K562 (cell line): ENCODE results near the gene POR. TPM values are rescaled to one million over a fixed set of nuclear protein-coding genes. Genes with fewer than 3 reads are reported as not detected.
A peak's percentile ranks its signal among the peaks of the same experiment; 100 is the strongest.

Experiments
- CEBPB ChIP-seq: fragments of 450-650 bp; IDR thresholded peaks from 2 replicates; pipeline ENCODE4 v1.6.1; 2016; ENCODE audit warnings: missing genetic modification characterization, missing compliant biosample characterization
- CHD2 ChIP-seq: IDR thresholded peaks from 2 replicates; pipeline ENCODE4 v1.6.1; 2011; ENCODE audit warnings: low read depth, low read length
- MCM2 ChIP-seq: fragments of 450-650 bp; IDR thresholded peaks from 2 replicates; pipeline ENCODE4 v1.6.1; 2017; ENCODE audit warnings: low read depth, mild to moderate bottlenecking
- NFYB ChIP-seq: IDR thresholded peaks from 2 replicates; pipeline ENCODE4 v1.6.1; 2011; ENCODE audit warnings: mild to moderate bottlenecking, moderate library complexity; ENCODE audit not compliant: insufficient read length; ENCODE audit errors: extremely low read depth
- ZNF263 ChIP-seq: sonication (generic); formaldehyde crosslinking; IDR thresholded peaks from 2 replicates; pipeline ENCODE4 v1.8.0; 2022; ENCODE audit warnings: mild to moderate bottlenecking, missing genetic modification reagents, borderline replicate concordance
- ZNF764 ChIP-seq: fragments of 250-450 bp; sonication (Bioruptor Pico); IDR thresholded peaks from 2 replicates; pipeline ENCODE4 v1.4.0; 2020; ENCODE audit warnings: low read depth, mild to moderate bottlenecking, moderate library complexity
- polyA plus RNA-seq, 8 experiments: library from polyadenylated mRNA; depleted of rRNA in 4 of 8; stranded (reverse) in 5 of 8; unstranded in 3 of 8; fragments of >200 nt; fragmentation: Nextera tagmentation in 2 of 8; fragmentation: Illumina TruSeq in 1 of 8; extraction: Ambion mirVana in 2 of 8; extraction: Trizol in 1 of 8; gene quantifications; 2 replicates each; pipeline versions ENCODE4 v1.2.1 to v1.2.3, GENCODE V29; 2011 to 2014; ENCODE audit warnings: inconsistent platforms in 1 of 8, missing spikeins in 1 of 8
- total RNA-seq, 7 experiments: library from RNA; depleted of rRNA in 6 of 7; stranded (reverse); fragments of >200 nt in 6 of 7; fragmentation: Illumina TruSeq in 2 of 7; extraction: Trizol in 2 of 7; gene quantifications; 2 replicates each; pipeline versions ENCODE4 v1.2.1 to v1.2.3, GENCODE V29; 2011 to 2021; ENCODE audit warnings: low replicate concordance in 1 of 7
- TF ChIP-seq, protein P1 (sequence below): fragments of 450-650 bp; IDR thresholded peaks from 2 replicates; pipeline ENCODE4 v1.6.1; 2016; ENCODE audit warnings: mild to moderate bottlenecking, moderate library complexity
- TF ChIP-seq, protein P2 (sequence below), 3 experiments: fragments of 200-800 bp in 1 of 3; fragments of 250-450 bp in 1 of 3; fragments of 450-650 bp in 1 of 3; sonication (Bioruptor Pico) in 1 of 3; sonication (Bioruptor generic) in 1 of 3; formaldehyde crosslinking in 1 of 3; IDR thresholded peaks; 2 replicates each; pipeline versions ENCODE4 v1.6.1 to v1.8.0; 2016 to 2022; ENCODE audit warnings: mild to moderate bottlenecking in 2 of 3, missing genetic modification characterization in 2 of 3, missing compliant biosample characterization in 1 of 3, moderate library complexity in 1 of 3
- TF ChIP-seq, protein P3 (sequence below): IDR thresholded peaks from 2 replicates; pipeline ENCODE4 v1.6.1; 2011; ENCODE audit warnings: borderline replicate concordance, low read depth, mild to moderate bottlenecking, moderate library complexity, low read length; ENCODE audit not compliant: insufficient read depth, poor library complexity, severe bottlenecking

POR gene
- total and polyA plus RNA-seq, 9 of the 15 experiments (the other 6 are each of a cell fraction or from before 2014, with no cell fraction given): 4.7 to 142 (median 40.8) TPM

DNA sequence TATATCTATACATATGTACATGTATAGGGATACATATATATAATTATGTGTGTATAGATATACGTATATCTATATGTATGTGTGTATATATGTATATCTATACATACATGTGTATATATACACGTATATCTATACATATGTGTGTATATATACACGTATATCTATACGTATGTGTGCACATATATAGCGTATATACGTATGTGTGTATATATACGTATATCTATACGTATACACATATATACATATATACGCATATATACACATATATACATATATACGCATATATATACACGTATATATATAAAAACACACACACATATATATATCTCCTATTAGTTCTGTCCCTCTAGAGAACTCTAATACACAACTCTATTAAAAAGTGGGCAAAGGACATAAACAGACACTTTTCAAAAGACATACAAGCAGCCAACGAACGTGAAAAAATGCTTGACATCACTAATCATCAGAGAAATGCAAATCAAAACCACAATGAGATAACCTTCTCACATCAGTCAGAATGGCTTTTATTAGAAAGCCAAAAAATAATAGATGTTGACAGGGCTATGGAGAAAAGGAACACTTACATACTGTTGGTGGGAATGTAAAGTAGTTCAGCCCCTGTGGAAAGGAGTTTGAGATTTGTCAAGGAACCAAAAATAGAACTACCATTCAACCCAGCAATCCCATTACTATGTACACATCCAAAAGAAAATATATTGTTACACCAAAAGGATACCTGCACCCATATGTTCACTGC lies 101.4 kb downstream of the POR start (continued):
- TF ChIP-seq, protein P1, sequence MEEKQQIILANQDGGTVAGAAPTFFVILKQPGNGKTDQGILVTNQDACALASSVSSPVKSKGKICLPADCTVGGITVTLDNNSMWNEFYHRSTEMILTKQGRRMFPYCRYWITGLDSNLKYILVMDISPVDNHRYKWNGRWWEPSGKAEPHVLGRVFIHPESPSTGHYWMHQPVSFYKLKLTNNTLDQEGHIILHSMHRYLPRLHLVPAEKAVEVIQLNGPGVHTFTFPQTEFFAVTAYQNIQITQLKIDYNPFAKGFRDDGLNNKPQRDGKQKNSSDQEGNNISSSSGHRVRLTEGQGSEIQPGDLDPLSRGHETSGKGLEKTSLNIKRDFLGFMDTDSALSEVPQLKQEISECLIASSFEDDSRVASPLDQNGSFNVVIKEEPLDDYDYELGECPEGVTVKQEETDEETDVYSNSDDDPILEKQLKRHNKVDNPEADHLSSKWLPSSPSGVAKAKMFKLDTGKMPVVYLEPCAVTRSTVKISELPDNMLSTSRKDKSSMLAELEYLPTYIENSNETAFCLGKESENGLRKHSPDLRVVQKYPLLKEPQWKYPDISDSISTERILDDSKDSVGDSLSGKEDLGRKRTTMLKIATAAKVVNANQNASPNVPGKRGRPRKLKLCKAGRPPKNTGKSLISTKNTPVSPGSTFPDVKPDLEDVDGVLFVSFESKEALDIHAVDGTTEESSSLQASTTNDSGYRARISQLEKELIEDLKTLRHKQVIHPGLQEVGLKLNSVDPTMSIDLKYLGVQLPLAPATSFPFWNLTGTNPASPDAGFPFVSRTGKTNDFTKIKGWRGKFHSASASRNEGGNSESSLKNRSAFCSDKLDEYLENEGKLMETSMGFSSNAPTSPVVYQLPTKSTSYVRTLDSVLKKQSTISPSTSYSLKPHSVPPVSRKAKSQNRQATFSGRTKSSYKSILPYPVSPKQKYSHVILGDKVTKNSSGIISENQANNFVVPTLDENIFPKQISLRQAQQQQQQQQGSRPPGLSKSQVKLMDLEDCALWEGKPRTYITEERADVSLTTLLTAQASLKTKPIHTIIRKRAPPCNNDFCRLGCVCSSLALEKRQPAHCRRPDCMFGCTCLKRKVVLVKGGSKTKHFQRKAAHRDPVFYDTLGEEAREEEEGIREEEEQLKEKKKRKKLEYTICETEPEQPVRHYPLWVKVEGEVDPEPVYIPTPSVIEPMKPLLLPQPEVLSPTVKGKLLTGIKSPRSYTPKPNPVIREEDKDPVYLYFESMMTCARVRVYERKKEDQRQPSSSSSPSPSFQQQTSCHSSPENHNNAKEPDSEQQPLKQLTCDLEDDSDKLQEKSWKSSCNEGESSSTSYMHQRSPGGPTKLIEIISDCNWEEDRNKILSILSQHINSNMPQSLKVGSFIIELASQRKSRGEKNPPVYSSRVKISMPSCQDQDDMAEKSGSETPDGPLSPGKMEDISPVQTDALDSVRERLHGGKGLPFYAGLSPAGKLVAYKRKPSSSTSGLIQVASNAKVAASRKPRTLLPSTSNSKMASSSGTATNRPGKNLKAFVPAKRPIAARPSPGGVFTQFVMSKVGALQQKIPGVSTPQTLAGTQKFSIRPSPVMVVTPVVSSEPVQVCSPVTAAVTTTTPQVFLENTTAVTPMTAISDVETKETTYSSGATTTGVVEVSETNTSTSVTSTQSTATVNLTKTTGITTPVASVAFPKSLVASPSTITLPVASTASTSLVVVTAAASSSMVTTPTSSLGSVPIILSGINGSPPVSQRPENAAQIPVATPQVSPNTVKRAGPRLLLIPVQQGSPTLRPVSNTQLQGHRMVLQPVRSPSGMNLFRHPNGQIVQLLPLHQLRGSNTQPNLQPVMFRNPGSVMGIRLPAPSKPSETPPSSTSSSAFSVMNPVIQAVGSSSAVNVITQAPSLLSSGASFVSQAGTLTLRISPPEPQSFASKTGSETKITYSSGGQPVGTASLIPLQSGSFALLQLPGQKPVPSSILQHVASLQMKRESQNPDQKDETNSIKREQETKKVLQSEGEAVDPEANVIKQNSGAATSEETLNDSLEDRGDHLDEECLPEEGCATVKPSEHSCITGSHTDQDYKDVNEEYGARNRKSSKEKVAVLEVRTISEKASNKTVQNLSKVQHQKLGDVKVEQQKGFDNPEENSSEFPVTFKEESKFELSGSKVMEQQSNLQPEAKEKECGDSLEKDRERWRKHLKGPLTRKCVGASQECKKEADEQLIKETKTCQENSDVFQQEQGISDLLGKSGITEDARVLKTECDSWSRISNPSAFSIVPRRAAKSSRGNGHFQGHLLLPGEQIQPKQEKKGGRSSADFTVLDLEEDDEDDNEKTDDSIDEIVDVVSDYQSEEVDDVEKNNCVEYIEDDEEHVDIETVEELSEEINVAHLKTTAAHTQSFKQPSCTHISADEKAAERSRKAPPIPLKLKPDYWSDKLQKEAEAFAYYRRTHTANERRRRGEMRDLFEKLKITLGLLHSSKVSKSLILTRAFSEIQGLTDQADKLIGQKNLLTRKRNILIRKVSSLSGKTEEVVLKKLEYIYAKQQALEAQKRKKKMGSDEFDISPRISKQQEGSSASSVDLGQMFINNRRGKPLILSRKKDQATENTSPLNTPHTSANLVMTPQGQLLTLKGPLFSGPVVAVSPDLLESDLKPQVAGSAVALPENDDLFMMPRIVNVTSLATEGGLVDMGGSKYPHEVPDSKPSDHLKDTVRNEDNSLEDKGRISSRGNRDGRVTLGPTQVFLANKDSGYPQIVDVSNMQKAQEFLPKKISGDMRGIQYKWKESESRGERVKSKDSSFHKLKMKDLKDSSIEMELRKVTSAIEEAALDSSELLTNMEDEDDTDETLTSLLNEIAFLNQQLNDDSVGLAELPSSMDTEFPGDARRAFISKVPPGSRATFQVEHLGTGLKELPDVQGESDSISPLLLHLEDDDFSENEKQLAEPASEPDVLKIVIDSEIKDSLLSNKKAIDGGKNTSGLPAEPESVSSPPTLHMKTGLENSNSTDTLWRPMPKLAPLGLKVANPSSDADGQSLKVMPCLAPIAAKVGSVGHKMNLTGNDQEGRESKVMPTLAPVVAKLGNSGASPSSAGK: no peak
- TF ChIP-seq CEBPB (tag) (no peak), MCM2 (no peak), CHD2 (no peak), ZNF764 (no peak), NFYB (no peak), ZNF263 (CRISPR knock-in tag) (no peak)
- TF ChIP-seq, protein P2, sequence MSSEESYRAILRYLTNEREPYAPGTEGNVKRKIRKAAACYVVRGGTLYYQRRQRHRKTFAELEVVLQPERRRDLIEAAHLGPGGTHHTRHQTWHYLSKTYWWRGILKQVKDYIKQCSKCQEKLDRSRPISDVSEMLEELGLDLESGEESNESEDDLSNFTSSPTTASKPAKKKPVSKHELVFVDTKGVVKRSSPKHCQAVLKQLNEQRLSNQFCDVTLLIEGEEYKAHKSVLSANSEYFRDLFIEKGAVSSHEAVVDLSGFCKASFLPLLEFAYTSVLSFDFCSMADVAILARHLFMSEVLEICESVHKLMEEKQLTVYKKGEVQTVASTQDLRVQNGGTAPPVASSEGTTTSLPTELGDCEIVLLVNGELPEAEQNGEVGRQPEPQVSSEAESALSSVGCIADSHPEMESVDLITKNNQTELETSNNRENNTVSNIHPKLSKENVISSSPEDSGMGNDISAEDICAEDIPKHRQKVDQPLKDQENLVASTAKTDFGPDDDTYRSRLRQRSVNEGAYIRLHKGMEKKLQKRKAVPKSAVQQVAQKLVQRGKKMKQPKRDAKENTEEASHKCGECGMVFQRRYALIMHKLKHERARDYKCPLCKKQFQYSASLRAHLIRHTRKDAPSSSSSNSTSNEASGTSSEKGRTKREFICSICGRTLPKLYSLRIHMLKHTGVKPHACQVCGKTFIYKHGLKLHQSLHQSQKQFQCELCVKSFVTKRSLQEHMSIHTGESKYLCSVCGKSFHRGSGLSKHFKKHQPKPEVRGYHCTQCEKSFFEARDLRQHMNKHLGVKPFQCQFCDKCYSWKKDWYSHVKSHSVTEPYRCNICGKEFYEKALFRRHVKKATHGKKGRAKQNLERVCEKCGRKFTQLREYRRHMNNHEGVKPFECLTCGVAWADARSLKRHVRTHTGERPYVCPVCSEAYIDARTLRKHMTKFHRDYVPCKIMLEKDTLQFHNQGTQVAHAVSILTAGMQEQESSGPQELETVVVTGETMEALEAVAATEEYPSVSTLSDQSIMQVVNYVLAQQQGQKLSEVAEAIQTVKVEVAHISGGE (CRISPR knock-in tag; IDR thresholded peaks at IDR 0.05): peak in 1 of 3 experiments; percentile 81; a peak in 2 of 6 replicates
- TF ChIP-seq, protein P3, sequence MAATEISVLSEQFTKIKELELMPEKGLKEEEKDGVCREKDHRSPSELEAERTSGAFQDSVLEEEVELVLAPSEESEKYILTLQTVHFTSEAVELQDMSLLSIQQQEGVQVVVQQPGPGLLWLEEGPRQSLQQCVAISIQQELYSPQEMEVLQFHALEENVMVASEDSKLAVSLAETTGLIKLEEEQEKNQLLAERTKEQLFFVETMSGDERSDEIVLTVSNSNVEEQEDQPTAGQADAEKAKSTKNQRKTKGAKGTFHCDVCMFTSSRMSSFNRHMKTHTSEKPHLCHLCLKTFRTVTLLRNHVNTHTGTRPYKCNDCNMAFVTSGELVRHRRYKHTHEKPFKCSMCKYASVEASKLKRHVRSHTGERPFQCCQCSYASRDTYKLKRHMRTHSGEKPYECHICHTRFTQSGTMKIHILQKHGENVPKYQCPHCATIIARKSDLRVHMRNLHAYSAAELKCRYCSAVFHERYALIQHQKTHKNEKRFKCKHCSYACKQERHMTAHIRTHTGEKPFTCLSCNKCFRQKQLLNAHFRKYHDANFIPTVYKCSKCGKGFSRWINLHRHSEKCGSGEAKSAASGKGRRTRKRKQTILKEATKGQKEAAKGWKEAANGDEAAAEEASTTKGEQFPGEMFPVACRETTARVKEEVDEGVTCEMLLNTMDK: no peak
